SW 1271 (cell line): ENCODE measurements around the gene ATP8B2.
"Not testable (repeated sequence)": the region's sequence is repeated elsewhere in the genome, so short reads cannot be mapped to it uniquely, and the experiment has no call there.

Experiments
- DNase-seq, 2 experiments: peaks; one replicate each; lab custom pipeline; 2025; lab: John Stamatoyannopoulos, UW

The ATP8B2 gene

GRCh38 chr1:154347961-154348360 is 22.6 kb downstream of the ATP8B2 start:
- no peak for DNase-seq

- DNase-seq: no peak
These were observed 23.2 kb downstream of the ATP8B2 start for GRCh38 chr1:154348429-154349076.

GRCh38 chr1:154349121-154349520 is 23.8 kb downstream of the ATP8B2 start:
- no peak for DNase-seq

DNA sequence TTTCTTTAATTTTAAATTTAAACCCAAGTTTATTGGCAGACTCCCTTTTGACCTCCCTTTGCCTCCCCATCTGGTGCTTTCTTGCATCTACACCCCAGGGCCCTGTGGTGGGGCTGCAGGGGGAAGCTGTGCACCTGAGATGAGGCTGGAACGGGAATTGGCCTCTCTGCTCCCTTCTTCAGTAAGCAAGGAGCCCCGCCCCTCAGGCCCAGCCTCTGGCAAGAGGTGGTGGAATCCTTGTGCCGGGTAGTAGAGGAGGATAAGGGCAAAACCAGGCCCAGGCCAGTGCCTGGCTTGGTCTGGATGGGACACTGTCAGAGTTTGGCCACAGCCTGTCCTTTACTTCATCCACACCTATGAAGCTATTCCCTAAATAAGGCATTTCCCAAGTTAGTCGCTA is 25.1 kb downstream of the ATP8B2 start:
- DNase-seq: no peak

DNA sequence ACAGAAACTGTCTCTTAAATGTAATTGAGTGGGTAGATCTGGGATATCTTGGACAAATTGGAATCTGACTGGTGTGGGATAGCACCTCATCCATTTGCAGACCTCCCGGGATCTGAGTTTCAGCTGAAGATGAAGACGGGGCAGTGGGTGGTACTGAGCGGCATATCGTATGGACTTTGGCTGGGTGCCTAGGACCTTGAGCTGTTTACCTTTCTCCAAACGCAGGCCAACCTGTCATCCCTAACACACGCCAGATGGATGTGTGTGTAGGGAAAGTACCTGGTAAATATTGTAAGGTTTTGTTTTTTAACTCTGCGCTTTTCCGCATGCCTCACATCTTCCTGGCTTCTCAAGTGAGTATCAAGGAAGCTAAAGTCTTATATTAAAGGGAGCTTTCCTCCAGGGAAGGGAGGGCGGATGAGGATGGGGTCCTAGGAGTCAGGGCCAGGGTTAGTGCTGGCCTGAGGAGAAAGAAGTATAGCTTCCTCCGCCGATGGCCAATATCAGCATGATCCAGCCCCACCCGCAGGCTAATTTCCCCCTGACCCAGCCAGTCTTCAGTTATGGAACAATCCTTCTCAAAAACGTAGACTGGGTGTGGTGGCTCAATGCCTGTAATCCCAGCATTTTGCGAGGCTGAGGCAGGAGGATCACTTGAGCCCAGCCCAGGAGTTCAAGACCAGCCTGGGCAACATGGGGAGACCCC is 26.2 kb downstream of the ATP8B2 start:
- DNase-seq: no peak

GRCh38 chr1:154352245-154352580 is 26.9 kb downstream of the ATP8B2 start:
- no peak for DNase-seq

GRCh38 chr1:154352581-154353459 is 27.5 kb downstream of the ATP8B2 start:
- DNase-seq: no peak

GRCh38 chr1:154353460-154353904 is 28.2 kb downstream of the ATP8B2 start:
- peak in 1 of 2 experiments; percentile 15 for DNase-seq

- DNase-seq: no peak
These were observed 28.6 kb downstream of the ATP8B2 start for GRCh38 chr1:154353966-154354365.

GRCh38 chr1:154358519-154358918 is 33.2 kb downstream of the ATP8B2 start:
- DNase-seq: no peak

- no peak for DNase-seq
These were observed 35.0 kb downstream of the ATP8B2 start for GRCh38 chr1:154360288-154360687.

- not testable (repeated sequence) for DNase-seq
These were observed 35.6 kb downstream of the ATP8B2 start for GRCh38 chr1:154360881-154361280.

DNA sequence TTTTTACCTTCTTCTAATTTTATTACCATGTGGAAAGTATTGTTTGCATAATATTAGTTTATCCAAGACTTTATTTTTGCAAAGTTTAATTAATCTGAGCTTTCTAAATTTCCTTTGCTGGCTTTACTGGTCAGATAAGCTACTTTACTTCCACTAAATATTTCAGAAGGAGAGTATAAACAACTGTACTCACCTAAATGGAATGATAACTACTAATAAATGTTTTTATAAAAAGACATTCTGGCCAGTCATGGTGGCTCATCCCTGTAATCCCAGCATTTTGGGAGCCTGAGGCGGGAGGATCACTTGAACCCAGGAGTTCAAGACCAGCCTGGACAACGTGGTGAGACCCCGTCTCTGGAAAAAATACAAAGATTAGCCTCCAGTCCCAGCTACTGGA is 36.0 kb downstream of the ATP8B2 start:
- DNase-seq: no peak

DNA sequence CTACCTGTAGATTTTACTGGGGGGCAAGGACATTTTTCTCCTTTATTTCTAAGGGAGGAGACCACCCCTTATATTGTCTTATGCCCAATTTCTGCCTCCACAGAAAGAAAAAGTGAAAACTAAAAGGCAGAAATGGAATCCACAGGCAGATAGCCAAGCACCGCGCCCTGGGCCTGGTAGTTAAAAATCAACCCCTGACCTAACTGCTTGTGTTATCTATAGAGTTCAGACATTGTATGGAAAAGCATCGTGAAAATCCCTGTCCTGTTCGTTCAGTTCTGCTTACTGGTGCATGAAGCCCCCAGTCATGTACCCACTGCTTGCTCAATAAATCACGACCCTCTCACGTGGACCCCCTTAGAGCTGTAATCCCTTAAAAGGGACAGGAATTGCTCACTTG is 46.1 kb downstream of the ATP8B2 start:
- DNase-seq: no peak

GRCh38 chr1:154373777-154374357 is 48.5 kb downstream of the ATP8B2 start:
- not testable (repeated sequence) for DNase-seq

DNA sequence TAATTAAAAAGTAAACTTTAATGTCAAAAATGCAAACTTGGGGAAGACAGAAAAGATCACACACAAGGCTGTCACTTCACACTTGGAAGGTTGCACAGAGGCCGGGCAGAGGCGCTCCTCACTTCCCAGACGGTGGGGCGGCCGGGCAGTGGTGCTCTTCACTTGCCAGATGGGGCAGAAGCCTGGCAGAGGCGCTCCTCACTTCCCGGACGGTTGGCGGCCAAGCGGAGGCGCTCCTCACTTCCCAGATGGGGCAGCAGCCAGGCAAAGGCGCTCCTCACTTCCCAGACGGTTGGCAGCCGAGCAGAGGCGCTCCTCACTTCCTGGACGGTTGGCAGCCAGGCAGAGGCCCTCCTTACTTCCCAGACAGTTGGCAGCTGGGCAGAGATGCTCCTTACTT is 54.0 kb downstream of the ATP8B2 start:
- no peak for DNase-seq

GRCh38 chr1:154384650-154385489 is 59.5 kb downstream of the ATP8B2 start:
- no peak for DNase-seq

GRCh38 chr1:154386643-154387352 is 61.5 kb downstream of the ATP8B2 start:
- DNase-seq: no peak

GRCh38 chr1:154391086-154391770 is 65.9 kb downstream of the ATP8B2 start:
- DNase-seq: no peak

DNA sequence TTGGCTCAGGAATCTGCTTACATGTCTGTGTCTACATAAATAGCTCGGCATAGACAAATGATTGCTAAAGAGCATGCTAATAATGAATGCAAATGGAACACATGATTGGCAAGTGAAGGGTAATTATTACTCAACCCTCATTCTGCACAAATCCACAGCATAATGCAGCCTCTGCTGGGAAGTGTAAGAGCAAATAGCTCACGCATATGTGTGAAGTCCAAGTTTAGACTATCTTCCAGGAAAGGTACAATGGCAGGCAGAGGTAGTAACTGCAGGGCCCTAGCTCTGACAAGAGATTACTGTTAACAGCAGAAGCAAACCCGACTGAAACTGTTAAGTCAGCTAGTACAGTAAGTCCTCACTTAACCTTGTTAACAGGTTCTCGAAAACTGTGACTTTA is 72.8 kb downstream of the ATP8B2 start:
- DNase-seq: no peak
